ENCODE measurements around the gene SOX21.

SOX21 gene

GRCh38 chr13:94709001-94709834, 3.1 kb downstream of the SOX21 start:
- no peak for DNase-seq (ENCODE audit: low read depth in 2 of 2)

GRCh38 chr13:94708031-94708859, 4.1 kb downstream of the SOX21 start:
- no peak for DNase-seq (ENCODE audit: low read depth in 2 of 2)

GRCh38 chr13:94707400-94708021, 4.8 kb downstream of the SOX21 start:
- DNase-seq (ENCODE audit: low read depth in 2 of 2), result no peak

- no peak for DNase-seq (ENCODE audit: low read depth in 2 of 2)
Observed at GRCh38 chr13:94706843-94707399, 5.4 kb downstream of the SOX21 start.

GRCh38 chr13:94706101-94706842, 6.1 kb downstream of the SOX21 start:
- no peak for DNase-seq (ENCODE audit: low read depth in 2 of 2)

- no peak for DNase-seq (ENCODE audit: low read depth in 2 of 2)
Observed at GRCh38 chr13:94705081-94706030, 7.0 kb downstream of the SOX21 start.

GRCh38 chr13:94704377-94705080, 7.8 kb downstream of the SOX21 start:
- no peak for DNase-seq (ENCODE audit: low read depth in 2 of 2)

GRCh38 chr13:94703721-94704314, 8.5 kb downstream of the SOX21 start:
- no peak for DNase-seq (ENCODE audit: low read depth in 2 of 2)

GRCh38 chr13:94703271-94703670, 9.1 kb downstream of the SOX21 start:
- DNase-seq (ENCODE audit: low read depth in 2 of 2), result no peak

- DNase-seq (ENCODE audit: low read depth in 2 of 2), result no peak
Observed at GRCh38 chr13:94702181-94703041, 9.9 kb downstream of the SOX21 start.

- DNase-seq (ENCODE audit: low read depth in 2 of 2), result no peak
Observed at GRCh38 chr13:94701313-94702180, 10.8 kb downstream of the SOX21 start.

- no peak for DNase-seq (ENCODE audit: low read depth in 2 of 2)
Observed at GRCh38 chr13:94700536-94700935, 11.8 kb downstream of the SOX21 start.

- DNase-seq (ENCODE audit: low read depth in 2 of 2), result no peak
Observed at GRCh38 chr13:94700051-94700535, 12.3 kb downstream of the SOX21 start.

GRCh38 chr13:94696171-94696570, 16.2 kb downstream of the SOX21 start:
- DNase-seq (ENCODE audit: low read depth in 2 of 2), result no peak

- DNase-seq (ENCODE audit: low read depth in 2 of 2), result no peak
Observed at GRCh38 chr13:94692030-94692429, 20.3 kb downstream of the SOX21 start.

GRCh38 chr13:94683409-94683808, 28.9 kb downstream of the SOX21 start:
- DNase-seq (ENCODE audit: low read depth in 2 of 2), result no peak

GRCh38 chr13:94682229-94682628, 30.1 kb downstream of the SOX21 start:
- no peak for DNase-seq (ENCODE audit: low read depth in 2 of 2)

All from stimulated activated CD8-positive, alpha-beta memory T cell treated with anti-CD3 and anti-CD28 coated beads, Interleukin-7, amount 100 ng/mL, for 1 hour (primary cell).